Suprapubic skin (tissue), 3 donors: ENCODE measurements around the gene SAA4.

Experiments
- POLR2AphosphoS5 ChIP-seq, 3 donors: sonication (generic); formaldehyde crosslinking; IDR thresholded peaks; one replicate each; pipeline ENCODE4 v1.6.1; 2017; ENCODE audit warnings: antibody characterized with exemption in 3 of 3
- TF ChIP-seq, protein P1 (sequence below), 2 donors: fragments of 200-600 bp in 1 of 2; fragments of 450-650 bp in 1 of 2; sonication (generic) in 1 of 2; IDR thresholded peaks; one replicate each; pipeline ENCODE4 v1.5.1; 2016 to 2019; ENCODE audit warnings: antibody characterized with exemption in 2 of 2, mild to moderate bottlenecking in 1 of 2, moderate library complexity in 1 of 2

DNA sequence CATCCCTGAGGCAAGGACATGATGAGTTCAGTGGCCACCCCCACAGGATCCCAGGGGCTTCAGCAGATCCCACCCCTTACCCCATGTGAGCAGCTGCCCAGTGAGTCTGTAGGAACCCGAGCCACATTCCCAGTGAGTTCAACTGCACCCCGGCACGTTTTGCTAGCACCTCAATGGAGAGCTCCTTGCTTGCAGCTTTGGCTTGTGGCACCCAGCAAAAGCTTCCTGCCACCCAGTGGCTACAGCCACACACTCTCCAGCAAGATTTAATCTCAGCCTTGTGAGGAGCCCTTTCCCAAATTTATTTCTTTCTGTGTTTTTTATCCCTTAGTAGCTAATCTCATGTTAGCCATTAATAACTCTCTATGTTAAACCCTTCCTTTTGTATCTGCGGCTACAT is 33.5 kb upstream of the SAA4 start:
- TF ChIP-seq, protein P1, sequence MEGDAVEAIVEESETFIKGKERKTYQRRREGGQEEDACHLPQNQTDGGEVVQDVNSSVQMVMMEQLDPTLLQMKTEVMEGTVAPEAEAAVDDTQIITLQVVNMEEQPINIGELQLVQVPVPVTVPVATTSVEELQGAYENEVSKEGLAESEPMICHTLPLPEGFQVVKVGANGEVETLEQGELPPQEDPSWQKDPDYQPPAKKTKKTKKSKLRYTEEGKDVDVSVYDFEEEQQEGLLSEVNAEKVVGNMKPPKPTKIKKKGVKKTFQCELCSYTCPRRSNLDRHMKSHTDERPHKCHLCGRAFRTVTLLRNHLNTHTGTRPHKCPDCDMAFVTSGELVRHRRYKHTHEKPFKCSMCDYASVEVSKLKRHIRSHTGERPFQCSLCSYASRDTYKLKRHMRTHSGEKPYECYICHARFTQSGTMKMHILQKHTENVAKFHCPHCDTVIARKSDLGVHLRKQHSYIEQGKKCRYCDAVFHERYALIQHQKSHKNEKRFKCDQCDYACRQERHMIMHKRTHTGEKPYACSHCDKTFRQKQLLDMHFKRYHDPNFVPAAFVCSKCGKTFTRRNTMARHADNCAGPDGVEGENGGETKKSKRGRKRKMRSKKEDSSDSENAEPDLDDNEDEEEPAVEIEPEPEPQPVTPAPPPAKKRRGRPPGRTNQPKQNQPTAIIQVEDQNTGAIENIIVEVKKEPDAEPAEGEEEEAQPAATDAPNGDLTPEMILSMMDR (IDR thresholded peaks at IDR 0.05) = no peak
- no peak for TF ChIP-seq POLR2AphosphoS5 (IDR thresholded peaks at IDR 0.05)
